ENCODE data around the gene EHMT1.

The EHMT1 gene

DNA sequence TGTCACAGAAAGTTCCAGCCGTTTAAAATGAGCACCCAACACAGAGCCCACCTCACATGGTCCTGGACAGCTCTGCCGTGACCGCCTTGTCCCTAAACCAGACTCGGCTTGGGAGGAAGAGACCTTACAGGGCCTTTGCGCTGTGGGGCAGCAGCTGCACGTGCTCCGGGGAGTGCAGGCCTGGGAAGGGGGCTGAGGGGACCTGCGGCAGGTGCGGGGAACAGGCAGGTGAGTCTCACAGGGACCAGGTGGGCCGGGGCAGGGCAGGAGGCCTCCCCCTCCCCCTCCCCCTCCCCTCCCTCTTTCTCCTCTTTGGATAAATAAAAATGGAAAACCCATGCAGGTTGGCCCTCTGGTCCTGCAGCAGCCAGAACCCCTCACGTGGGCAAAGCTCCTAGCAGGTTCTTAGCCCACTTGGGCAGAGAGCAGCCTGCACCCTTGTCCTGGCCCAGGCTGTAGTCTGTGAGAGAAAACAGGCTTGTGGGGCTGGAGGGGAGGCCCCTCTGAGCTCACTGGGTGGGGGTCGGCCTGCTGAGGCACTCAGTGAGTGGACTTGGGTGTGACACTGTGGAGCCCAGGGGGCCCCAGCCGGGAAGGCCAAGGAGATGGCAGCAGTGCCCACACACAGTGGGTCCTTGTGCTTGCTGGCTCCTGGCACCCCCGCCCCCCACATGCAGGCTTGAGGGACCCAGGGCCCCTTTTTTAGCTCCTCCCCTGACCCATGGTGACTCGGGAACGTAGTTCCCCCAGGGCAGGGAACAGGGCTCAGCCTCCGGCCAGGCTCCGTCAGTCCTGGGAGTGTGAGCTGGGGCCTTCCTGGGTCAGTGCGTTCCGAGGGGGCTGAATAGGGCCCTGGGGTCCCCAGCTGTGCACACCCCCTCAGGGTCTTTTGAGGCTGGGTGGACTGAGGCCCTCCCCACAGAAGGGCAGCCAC, 218.8 kb downstream of the EHMT1 start:
- CTCF ChIA-PET = no interaction called here
- no peak for DNase-seq

DNA sequence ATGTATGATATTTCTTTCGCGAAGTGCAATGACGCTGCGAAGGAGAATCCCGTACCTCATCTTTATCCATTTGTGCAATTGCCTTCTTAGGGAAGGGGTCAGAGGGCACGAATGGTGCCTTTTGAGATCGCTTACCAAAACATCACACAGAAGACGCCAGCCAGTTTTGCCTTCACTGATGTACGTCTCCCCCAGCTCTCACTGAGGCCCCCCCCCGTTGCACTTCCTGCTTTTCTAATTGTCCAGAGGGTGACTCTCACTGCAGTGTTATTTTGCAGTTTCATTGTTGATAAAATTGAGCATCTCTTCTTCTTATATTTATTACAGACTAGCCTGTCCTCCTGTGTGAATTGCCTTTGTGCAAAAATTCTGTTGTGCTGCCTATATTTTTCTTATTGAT, 219.8 kb downstream of the EHMT1 start:
- H3K36me3 Mint-ChIP-seq = peaks cover 12% of the 10 kb centered on the region
- H3K4me3 Mint-ChIP-seq = no peak overlapping the region
- no peak for DNase-seq
- peaks cover 4% of the 10 kb centered on the region for H3K9me3 Mint-ChIP-seq
- H3K27ac Mint-ChIP-seq = no peak overlapping the region
- CTCF ChIA-PET = no interaction called here
- no peaks in the 10 kb centered on the region for H3K27me3 Mint-ChIP-seq
- H3K4me1 Mint-ChIP-seq = no peaks in the 10 kb centered on the region

More for the DNA sequence above, 218.8 kb downstream of the EHMT1 start:
- H3K9me3 Mint-ChIP-seq = peaks cover 2% of the 10 kb centered on the region
- H3K4me3 Mint-ChIP-seq = no peak overlapping the region
- H3K27ac Mint-ChIP-seq = no peak overlapping the region
- H3K4me1 Mint-ChIP-seq = no peaks in the 10 kb centered on the region
- H3K27me3 Mint-ChIP-seq = no peaks in the 10 kb centered on the region
- peaks cover 15% of the 10 kb centered on the region for H3K36me3 Mint-ChIP-seq

DNA sequence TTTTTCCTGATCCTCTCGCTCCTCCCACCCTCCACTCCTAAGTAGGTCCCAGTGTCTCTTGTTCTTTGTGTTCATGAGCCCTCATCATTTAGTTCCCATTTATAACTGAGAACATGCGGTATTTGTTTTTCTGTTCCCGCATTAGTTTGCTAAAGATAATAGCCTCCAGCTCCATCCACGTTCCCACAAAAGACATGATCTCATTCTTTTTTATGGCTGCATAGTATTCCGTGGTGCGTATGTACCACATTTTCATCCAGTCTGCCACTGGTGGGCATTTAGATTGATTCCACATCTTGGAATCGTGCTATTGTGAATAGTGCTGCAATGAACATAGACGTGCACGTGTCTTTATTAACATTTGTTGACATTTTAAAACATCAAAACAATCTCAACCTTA, 224.6 kb downstream of the EHMT1 start:
- CTCF ChIA-PET = no interaction called here
- no peaks in the 10 kb centered on the region for H3K36me3 Mint-ChIP-seq
- H3K4me1 Mint-ChIP-seq = no peaks in the 10 kb centered on the region
- no peak overlapping the region for H3K27ac Mint-ChIP-seq
- H3K27me3 Mint-ChIP-seq = no peaks in the 10 kb centered on the region
- no peak overlapping the region for H3K4me3 Mint-ChIP-seq
- no peak for DNase-seq
- H3K9me3 Mint-ChIP-seq = peaks cover 4% of the 10 kb centered on the region

DNA sequence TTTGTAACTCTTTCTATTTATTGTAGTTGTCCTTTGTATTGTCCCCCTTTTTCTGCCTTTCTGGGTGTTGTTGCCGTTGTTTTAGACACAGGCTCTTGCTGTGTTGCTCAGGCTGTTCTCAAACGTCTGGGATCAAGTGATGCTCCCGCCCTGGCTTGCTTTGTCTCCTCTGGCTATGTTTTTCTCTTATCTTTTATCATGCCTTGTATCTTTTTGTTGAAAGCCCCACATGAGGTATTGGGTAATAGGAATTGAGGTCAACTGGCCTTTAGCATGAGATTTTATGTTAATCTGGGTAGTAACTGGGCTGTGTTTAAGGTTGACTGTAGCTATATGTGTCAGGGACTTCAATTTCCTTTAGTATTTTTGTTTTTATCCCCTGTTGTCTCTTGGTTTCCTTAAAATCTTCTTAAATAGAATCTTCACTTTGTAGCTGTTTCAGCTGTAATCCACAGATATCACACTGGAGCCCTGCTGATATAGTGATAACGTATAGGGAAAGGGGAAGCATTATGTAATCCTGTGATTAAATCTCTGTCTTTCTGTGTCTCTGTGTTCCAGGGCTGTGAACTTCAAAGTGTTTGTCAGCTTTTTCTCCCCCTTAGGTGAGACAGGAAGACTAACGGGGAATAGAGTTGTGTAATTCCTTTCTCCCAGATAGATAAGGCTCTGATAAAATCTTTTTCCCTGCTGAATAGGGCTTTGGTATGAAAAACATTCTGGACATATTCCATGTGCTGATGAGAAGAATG, 232.9 kb downstream of the EHMT1 start:
- H3K36me3 Mint-ChIP-seq = no peaks in the 10 kb centered on the region
- no peak for DNase-seq
- H3K4me3 Mint-ChIP-seq = no peak overlapping the region
- H3K27ac Mint-ChIP-seq = no peak overlapping the region
- peaks cover 3% of the 10 kb centered on the region for H3K4me1 Mint-ChIP-seq
- CTCF ChIA-PET = no interaction called here
- H3K9me3 Mint-ChIP-seq = peaks cover 17% of the 10 kb centered on the region
- H3K27me3 Mint-ChIP-seq = no peaks in the 10 kb centered on the region

DNA sequence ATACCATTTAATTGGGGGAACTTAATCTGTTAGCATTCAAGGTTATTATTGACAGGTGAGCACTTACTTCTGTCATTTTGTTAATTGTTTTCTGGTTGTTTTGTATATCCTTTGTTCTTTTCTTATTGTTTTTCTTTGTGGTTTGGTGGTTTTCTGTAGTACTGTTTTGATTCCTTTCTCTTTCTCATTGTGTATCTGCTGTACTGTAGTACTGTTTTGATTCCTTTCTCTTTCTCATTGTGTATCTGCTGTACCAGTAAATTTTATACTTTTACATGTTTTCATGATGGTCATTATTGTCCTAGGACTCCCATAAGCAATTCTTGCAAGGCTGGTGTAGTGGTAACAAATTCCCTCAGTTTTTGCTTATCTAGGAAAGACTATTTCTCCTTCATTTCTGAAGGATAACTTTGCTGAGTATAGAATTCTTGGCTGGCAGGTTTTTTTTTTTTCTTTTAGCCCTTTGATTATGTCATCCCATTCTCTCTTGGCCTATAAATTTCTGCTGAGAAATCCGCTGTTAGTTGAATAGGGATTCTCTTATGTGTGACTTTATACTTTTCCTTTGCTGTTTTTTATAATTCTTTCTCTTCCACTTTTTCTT, 234.7 kb downstream of the EHMT1 start:
- H3K4me3 Mint-ChIP-seq = no peak overlapping the region
- no peak for DNase-seq
- H3K4me1 Mint-ChIP-seq = peaks cover 3% of the 10 kb centered on the region
- CTCF ChIA-PET = no interaction called here
- peaks cover 17% of the 10 kb centered on the region for H3K9me3 Mint-ChIP-seq
- H3K27me3 Mint-ChIP-seq = no peaks in the 10 kb centered on the region
- no peak overlapping the region for H3K27ac Mint-ChIP-seq
- H3K36me3 Mint-ChIP-seq = no peaks in the 10 kb centered on the region

DNA sequence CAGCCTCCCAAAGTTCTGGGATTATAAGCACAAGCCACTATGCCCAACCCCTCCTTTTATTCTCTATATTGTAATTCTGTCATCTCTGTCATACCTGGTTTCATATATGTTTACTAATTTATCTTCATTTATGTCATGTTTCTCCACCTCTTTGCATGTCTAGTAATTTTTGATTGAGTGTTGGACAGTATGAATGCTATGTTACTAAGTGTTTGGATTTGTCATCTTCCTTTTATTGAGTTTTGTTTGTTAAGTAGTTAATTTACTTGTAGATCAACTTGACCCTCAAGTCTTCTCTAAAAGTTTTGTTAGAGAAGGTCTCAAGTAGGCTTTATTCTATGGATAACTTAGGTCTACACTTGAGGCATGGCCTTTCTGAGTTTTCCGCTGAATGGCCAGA, 241.6 kb downstream of the EHMT1 start:
- Mint-ChIP-seq H3K36me3 (no peaks in the 10 kb centered on the region), H3K4me3 (no peak overlapping the region), H3K27me3 (peaks cover 15% of the 10 kb centered on the region), H3K27ac (no peak overlapping the region), H3K9me3 (peaks cover 18% of the 10 kb centered on the region), H3K4me1 (no peaks in the 10 kb centered on the region)
- CTCF ChIA-PET = no interaction called here
- DNase-seq = no peak

DNA sequence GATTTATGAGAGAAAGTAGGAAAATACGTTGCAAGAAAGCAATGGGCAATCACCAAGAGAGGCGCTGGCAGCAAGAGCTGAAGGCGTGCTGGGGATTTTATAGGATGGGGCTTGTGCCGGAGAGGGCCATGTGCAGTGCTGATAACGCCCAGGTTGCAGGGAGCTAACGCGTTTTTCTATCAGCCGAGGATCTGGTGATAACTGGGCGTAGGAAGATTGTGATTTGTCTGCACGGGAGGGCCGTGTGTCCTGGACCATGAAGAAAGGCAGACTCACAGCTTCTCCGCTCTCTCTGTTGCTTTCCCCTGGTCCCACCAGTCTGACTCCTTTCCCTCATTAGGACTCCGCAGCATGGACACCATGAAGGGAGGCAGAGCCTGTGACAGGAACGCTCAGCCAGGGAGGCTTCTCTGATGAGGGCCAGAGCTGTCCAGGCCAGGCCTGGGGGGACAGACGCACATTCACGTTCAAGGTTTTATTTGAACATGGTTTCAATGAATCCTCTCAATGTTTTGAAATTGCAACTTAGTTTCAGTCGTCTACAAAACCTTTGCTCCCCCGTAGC, 246.9 kb downstream of the EHMT1 start:
- Mint-ChIP-seq H3K4me1 (no peaks in the 10 kb centered on the region), H3K27me3 (peaks cover 18% of the 10 kb centered on the region), H3K9me3 (peaks cover 6% of the 10 kb centered on the region), H3K36me3 (no peaks in the 10 kb centered on the region), H3K27ac (peak overlapping the region; percentile 29), H3K4me3 (no peak overlapping the region)
- DNase-seq = no peak
- CTCF ChIA-PET = no interaction called here

DNA sequence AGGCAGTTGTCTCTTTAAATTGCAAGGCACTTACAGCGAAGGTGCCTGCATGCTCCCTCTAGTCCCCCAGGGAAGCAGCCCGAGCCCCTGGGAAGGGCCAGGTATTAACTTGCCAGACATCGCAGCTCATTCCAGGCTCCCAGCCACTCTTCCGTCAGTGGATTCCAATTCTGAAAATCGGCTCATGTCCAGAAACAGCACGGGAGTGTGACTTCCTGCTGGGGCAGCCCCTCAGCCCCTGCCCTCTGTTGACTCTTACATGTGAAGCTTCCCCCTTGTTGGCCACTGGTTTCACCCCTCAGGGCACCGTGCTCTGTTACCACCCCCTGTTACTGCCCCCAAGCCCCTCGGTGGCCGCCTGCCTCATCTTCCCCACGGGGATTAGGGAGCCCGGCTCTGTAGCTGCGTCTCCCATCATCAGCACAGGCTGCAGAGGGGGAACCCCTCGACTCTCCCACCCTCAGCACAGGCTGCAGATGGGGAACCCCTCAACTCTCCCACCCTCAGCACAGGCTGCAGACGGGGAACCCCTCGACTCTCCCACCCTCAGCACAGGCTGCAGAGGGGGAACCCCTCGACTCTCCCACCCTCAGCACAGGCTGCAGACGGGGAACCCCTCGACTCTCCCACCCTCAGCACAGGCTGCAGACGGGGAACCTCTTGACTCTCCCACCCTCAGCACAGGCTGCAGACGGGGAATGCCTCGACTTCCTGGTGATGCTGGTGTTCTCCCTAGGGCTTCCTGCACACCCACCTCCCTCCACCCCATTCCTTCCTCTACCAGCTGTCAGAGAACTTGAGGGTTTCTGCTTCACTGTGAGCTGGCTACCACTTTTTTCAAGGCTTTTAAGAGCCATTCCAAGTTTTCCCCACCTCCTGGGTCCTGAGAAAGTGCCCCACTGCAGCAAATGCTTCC, 247.7 kb downstream of the EHMT1 start:
- CTCF ChIA-PET = no interaction called here
- H3K27ac Mint-ChIP-seq = no peak overlapping the region
- H3K4me3 Mint-ChIP-seq = no peak overlapping the region
- H3K36me3 Mint-ChIP-seq = no peaks in the 10 kb centered on the region
- H3K4me1 Mint-ChIP-seq = no peaks in the 10 kb centered on the region
- H3K9me3 Mint-ChIP-seq = peaks cover 3% of the 10 kb centered on the region
- no peak for DNase-seq
- peaks cover 10% of the 10 kb centered on the region for H3K27me3 Mint-ChIP-seq

DNA sequence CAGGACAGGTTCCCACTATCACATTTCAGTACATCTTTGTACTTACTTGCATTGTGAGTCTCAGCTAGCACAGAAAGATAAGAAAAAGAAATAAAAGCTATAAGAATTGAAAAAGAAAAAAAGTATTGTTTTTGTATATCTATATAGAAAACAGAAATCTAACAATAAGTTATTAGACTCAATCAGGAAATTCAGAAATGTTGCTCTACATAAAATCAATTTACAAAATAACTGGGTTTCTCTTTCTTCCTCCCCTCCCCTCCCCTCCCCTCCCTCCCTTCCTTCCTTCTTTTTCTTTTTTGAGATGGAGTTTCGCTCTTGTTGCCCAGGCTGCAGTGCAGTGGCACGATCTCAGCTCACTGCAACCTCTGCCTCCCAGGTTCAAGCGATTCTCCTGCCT, 251.6 kb downstream of the EHMT1 start:
- no peak overlapping the region for H3K4me3 Mint-ChIP-seq
- H3K4me1 Mint-ChIP-seq = no peaks in the 10 kb centered on the region
- no peak for DNase-seq
- no peaks in the 10 kb centered on the region for H3K36me3 Mint-ChIP-seq
- no peak overlapping the region for H3K27ac Mint-ChIP-seq
- H3K9me3 Mint-ChIP-seq = no peaks in the 10 kb centered on the region
- H3K27me3 Mint-ChIP-seq = peaks cover 15% of the 10 kb centered on the region
- CTCF ChIA-PET = no interaction called here

DNA sequence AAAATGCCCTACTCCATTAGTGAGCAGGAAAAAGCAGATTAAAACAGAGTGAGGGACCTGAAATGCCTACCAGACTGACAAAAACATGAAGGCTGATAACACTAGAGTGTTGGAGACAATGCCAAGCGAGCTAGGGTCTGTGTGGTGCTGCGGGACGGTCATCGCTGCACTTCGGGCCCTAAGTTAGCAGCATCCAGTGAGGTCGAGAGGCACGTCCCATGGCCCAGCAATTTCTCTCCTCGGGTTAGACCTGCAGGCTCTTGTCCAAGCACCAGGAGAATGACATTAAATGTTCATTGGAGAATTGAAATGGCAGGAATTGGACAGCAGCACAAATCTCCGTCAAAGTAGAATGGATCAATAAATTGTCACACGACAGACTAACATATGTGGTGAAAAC, 253.5 kb downstream of the EHMT1 start:
- no peak for DNase-seq
- H3K9me3 Mint-ChIP-seq = peaks cover 2% of the 10 kb centered on the region
- peaks cover 2% of the 10 kb centered on the region for H3K4me1 Mint-ChIP-seq
- H3K4me3 Mint-ChIP-seq = no peak overlapping the region
- CTCF ChIA-PET = no interaction called here
- peaks cover 33% of the 10 kb centered on the region for H3K27me3 Mint-ChIP-seq
- peaks cover 2% of the 10 kb centered on the region for H3K36me3 Mint-ChIP-seq
- H3K27ac Mint-ChIP-seq = no peak overlapping the region

DNA sequence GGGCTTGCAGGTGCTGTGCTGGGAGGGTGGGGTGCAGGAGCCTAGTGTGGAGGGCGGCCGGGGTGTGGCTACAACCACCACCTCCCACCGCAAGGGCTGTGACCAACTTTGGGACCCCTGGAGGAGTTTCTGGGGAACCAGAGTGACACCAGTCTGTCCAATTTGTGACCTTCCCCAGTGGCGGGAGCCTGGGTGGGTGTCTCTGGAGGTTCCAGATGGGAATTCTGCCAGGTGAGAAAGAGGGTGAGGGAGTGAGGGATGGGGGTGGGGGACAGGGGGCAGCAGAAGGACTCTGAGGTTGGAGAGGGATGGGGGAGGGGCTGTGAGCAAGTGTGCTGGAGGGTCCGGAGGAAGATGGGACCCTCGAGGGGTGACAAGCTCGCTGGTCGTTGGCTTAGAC, 254.6 kb downstream of the EHMT1 start:
- CTCF ChIA-PET = no interaction called here
- Mint-ChIP-seq H3K4me3 (no peak overlapping the region), H3K36me3 (peaks cover 2% of the 10 kb centered on the region), H3K27me3 (peaks cover 31% of the 10 kb centered on the region), H3K27ac (no peak overlapping the region), H3K4me1 (peaks cover 2% of the 10 kb centered on the region), H3K9me3 (peaks cover 2% of the 10 kb centered on the region)
- no peak for DNase-seq

DNA sequence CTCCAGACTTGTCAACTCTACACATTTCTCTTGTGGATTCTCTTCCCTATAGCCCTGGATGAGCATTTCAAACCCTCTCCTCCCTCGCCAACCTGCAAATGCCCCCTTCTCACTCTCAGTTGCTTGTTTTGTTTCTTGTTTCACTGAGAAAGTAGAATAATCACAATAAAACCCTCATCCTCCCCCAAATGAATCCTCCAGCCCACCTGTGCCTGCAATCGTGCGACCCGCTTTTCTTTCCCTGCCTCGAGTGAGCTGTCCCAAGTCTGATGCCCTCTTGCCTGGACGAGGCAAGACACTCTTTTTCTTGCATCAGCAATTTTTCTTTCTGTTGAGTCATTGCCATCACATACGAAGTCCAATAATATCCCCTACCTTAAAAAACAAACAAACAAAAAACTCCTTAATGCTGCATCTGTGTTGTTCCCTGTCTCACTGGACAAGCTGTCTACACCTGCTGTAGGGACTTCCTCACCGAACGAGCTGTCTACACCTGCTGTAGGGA, 255.1 kb downstream of the EHMT1 start:
- peaks cover 2% of the 10 kb centered on the region for H3K4me1 Mint-ChIP-seq
- H3K4me3 Mint-ChIP-seq = no peak overlapping the region

DNA sequence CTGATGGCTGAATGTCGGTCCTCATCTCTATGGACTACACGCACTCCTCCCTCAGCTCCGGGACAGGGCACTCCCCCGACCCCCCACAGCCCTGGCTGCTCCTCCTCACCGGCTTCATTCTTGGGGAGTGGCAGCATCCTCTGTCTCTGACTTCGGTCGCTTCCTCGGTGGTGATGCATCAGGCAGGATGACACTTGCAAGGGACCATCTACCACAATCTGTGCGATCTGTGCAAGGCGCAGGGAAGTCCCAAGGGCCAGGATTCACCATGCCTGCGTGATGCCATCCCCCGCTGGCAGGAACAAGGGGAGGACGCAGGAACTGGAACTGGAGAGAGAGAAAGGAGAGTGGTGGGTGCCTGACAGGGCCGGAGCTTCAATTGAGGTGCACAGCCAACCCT, 256.5 kb downstream of the EHMT1 start:
- Mint-ChIP-seq H3K27ac (no peak overlapping the region), H3K4me1 (peaks cover 2% of the 10 kb centered on the region), H3K9me3 (peaks cover 2% of the 10 kb centered on the region), H3K27me3 (peaks cover 49% of the 10 kb centered on the region), H3K36me3 (peaks cover 2% of the 10 kb centered on the region), H3K4me3 (no peak overlapping the region)
- CTCF ChIA-PET = no interaction called here
- no peak for DNase-seq

More for the DNA sequence above, 255.1 kb downstream of the EHMT1 start:
- H3K27ac Mint-ChIP-seq = no peak overlapping the region
- no peak for DNase-seq
- CTCF ChIA-PET = no interaction called here
- H3K36me3 Mint-ChIP-seq = peaks cover 2% of the 10 kb centered on the region
- H3K27me3 Mint-ChIP-seq = peaks cover 35% of the 10 kb centered on the region
- peaks cover 2% of the 10 kb centered on the region for H3K9me3 Mint-ChIP-seq

Data from activated naive CD4-positive, alpha-beta T cell treated with anti-CD3 and anti-CD28 coated beads, Interleukin-2, amount 10 ng/mL, durations not matched to agents 7 days and 5 days (primary cell).